Measurements from ENCODE around the gene GPC5. TPM values are rescaled to one million over a fixed set of nuclear protein-coding genes. Genes with fewer than 3 reads are reported as not detected.

GPC5 gene
- total RNA-seq, 1 experiment from 2014 or later, result 0.15 TPM

DNA sequence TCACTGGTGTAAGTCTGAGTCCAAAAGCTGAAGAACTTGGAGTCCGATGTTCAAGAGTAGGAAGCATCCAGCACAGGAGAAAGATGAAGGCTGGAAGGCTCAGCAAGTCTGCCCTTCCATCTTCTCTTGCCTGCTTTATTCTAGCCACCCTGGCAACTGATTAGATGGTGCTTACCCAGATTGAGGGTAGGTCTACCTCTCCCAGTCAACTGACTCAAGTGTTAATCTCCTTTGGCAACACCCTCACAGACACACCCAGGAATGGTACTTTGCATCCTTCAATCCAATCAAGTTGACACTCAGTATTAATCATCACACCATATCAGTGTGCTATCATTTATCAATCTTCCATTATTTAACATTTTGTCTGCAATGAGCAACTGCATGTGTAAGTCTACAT is 223.5 kb downstream of the GPC5 start:
- H3K4me1 Mint-ChIP-seq, result peaks cover 0 to 4% of the 10 kb centered on the region in 2 experiments; a peak in 2 of 4 replicates
- Histone ChIP-seq H4K91ac (ENCODE audit: insufficient read length, low read depth, low read length) (no peak overlapping the region), H3K79me1 (ENCODE audit: insufficient read depth, low read depth, low read length, poor library complexity, severe bottlenecking) (no peaks in the 10 kb centered on the region), H2AFZ (ENCODE audit: low read length) (no peak overlapping the region), H2BK12ac (ENCODE audit: insufficient read length, low read depth, low read length) (no peak overlapping the region), H4K20me1 (ENCODE audit: control insufficient read depth, insufficient read depth, insufficient read length) (no peaks in the 10 kb centered on the region), H2BK120ac (ENCODE audit: low read depth, low read length, poor library complexity, severe bottlenecking) (no peak overlapping the region), H3K14ac (ENCODE audit: insufficient read depth, low read length) (no peak overlapping the region), H3K79me2 (ENCODE audit: insufficient read depth, low read length) (no peaks in the 10 kb centered on the region), H3K4ac (ENCODE audit: low read depth, low read length) (no peak overlapping the region), H4K5ac (ENCODE audit: insufficient read length, low read depth, low read length) (no peak overlapping the region), H3K4me2 (ENCODE audit: insufficient read depth, insufficient read length, low read length) (no peak overlapping the region), H3K18ac (ENCODE audit: insufficient read length, low read depth, low read length) (no peak overlapping the region), H2BK5ac (ENCODE audit: insufficient read length, low read length) (no peak overlapping the region), H2BK15ac (ENCODE audit: low read depth, low read length) (no peak overlapping the region), H2AK5ac (ENCODE audit: insufficient read length, low read length) (no peak overlapping the region), H3K9me3 (ENCODE audit: control insufficient read depth, low read depth, low read length) (no peaks in the 10 kb centered on the region), H2BK20ac (ENCODE audit: low read depth, low read length, poor library complexity, severe bottlenecking) (no peak overlapping the region), H3K9ac (ENCODE audit: extremely low read depth, insufficient read length, low read length) (no peak overlapping the region), H3K56ac (ENCODE audit: insufficient read length, low read depth, low read length) (no peak overlapping the region), H3K4me1 (ENCODE audit: insufficient read depth, low read length) (no peaks in the 10 kb centered on the region), H3K27me3 (ENCODE audit: insufficient read depth, low read length) (no peaks in the 10 kb centered on the region), H3K27ac (ENCODE audit: insufficient read length, low read depth, low read length) (no peak overlapping the region), H3K23me2 (ENCODE audit: insufficient read length, low read depth, low read length, poor library complexity, severe bottlenecking) (no peaks in the 10 kb centered on the region), H3T11ph (ENCODE audit: low read length) (no peak overlapping the region), H3K23ac (ENCODE audit: insufficient read length, low read depth, low read length) (no peak overlapping the region), H4K8ac (replicated peaks; ENCODE audit: insufficient read length, low read depth, low read length) (no peak overlapping the region)
- WGBS (ENCODE audit: extremely low coverage, insufficient read length, low lambda C conversion rate), result no CpG with 5 or more reads among the region's 1 CpG
- H3K4me3 Mint-ChIP-seq, result no peak overlapping the region
- H3K36me3 Mint-ChIP-seq (ENCODE audit: insufficient read depth in 1 of 3, low read depth in 3 of 3), result no peaks in the 10 kb centered on the region
- TF ChIP-seq, protein P1, sequence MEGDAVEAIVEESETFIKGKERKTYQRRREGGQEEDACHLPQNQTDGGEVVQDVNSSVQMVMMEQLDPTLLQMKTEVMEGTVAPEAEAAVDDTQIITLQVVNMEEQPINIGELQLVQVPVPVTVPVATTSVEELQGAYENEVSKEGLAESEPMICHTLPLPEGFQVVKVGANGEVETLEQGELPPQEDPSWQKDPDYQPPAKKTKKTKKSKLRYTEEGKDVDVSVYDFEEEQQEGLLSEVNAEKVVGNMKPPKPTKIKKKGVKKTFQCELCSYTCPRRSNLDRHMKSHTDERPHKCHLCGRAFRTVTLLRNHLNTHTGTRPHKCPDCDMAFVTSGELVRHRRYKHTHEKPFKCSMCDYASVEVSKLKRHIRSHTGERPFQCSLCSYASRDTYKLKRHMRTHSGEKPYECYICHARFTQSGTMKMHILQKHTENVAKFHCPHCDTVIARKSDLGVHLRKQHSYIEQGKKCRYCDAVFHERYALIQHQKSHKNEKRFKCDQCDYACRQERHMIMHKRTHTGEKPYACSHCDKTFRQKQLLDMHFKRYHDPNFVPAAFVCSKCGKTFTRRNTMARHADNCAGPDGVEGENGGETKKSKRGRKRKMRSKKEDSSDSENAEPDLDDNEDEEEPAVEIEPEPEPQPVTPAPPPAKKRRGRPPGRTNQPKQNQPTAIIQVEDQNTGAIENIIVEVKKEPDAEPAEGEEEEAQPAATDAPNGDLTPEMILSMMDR (conservative IDR thresholded peaks at IDR 0.05), result no peak
- no peaks in the 10 kb centered on the region for H3K9me3 Mint-ChIP-seq
- no peak for DNase-seq
- no peak overlapping the region for H3K27ac Mint-ChIP-seq
- H3K27me3 Mint-ChIP-seq (ENCODE audit: low read depth), result no peaks in the 10 kb centered on the region

All from H9 (cell line).